G401.6 (cell line): ENCODE results near the gene NRGN.
"Not testable (repeated sequence)": the region's sequence is repeated elsewhere in the genome, so short reads cannot be mapped to it uniquely, and the experiment has no call there.

Experiments used
- FAIRE-seq: peaks from 2 replicates; lab custom pipeline; 2012; peaks lifted over from hg19 to GRCh38; lab: Jason Lieb, UNC

NRGN gene

DNA sequence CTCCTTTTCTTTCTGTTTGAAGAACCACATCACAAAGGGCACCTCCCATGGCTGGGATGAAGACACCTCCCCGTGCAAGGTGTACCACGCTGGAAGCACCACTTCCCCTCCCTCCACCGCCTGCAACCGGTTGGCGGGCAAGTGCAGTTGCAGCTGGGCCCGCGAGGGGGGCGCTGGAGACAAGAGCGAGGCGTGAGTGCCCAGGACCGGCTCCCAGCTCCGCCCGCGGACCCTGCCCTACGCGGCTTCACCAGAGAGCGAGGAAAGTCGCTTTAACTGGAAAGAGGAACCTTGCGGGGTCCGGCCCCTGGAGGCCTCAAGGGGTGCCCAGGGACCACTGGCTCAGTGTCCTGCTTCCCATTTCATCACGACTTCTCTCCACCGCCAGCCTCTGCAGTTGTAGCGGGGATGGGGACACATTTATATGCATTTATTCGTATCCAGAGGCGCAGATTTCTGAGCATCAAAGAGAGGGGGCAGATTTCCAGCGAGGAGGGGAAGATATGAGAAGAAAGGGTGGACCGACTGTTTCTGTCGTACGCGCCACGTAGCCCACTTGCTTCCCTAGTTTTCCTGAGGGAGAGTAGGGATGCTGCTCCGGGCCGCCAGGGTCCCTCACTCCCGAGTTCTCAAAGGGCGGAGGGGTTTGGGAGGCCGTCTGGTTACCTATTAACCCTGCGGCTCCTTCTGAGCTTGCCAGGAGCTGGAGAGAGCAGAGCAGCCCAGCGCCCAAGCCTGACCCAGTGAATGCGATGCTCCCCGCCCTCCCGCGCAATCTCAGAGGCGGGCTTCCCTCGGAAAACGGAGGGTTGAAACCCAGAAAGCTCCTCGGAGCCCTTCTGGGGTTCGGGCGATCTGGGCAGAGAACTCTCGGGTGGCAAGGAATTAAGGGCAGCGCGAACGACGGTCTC lies 18.9 kb downstream of the NRGN start:
- no peak for FAIRE-seq

DNA sequence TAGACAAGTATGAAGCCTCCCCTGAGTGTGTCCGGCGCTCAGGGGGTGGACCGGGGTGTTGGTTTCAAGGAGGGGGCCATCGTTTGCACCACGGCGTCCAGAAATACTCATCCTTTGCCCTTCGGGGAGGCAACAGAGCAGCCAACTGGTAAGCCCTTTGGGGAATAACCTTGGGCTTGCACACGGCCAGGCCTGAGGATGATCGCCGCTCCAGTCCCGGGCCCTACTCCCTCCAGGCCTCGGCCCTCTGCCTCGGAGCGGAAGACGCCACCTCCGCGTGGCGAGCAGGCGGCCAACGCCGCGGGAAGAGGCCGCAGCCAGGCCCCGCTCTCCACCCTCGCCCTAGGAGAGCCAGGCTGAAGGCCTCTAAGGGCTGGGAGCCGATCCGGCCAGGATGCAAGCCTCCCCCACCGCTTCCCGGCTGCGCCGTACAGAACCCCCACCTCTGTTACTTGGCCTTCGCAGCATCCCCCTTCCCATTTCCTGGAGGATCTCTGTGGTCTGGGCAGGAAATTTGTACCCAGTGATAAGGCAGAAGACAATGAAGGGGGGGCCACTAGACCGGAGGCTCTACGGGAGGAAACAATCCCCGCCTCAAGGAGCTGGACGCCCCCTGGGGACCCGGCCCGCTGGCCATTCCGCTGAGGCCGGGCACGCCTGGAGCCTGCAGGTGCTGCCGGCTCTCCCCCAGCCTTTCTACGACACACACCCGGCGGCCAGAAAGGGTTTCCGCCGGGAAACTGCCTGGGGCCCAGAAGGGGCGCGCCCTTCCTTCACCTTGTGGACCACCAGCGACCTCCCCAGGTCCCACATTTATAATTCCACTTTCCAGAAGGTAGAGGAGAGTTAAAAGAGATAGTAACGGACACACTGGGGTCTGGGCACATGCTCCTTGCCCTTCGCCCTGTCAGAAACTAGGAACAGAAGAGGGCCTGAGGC lies 19.8 kb downstream of the NRGN start:
- FAIRE-seq: no peak

DNA sequence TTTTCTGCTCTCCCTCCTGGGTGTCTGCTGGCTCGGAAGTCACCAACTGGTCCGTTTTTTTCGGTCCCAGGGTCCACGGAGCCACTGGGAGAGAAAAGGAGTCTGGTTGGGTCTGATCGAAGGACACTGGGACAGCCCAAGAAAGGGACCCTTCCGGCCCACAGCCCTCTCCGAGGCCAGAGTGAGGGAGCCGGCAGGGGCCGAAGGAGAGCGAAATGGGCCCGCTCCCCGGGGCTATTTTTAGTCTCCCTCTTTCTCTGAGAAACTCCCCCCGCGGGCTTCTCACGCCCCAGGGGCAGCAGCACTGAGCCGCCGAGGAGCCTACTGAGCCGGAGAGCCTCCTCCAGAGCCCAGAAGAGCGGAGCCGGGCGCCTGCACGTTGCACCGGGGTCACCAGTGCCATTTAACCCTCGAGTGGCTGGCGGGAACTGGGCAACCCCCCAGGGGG lies 20.5 kb downstream of the NRGN start:
- no peak for FAIRE-seq

DNA sequence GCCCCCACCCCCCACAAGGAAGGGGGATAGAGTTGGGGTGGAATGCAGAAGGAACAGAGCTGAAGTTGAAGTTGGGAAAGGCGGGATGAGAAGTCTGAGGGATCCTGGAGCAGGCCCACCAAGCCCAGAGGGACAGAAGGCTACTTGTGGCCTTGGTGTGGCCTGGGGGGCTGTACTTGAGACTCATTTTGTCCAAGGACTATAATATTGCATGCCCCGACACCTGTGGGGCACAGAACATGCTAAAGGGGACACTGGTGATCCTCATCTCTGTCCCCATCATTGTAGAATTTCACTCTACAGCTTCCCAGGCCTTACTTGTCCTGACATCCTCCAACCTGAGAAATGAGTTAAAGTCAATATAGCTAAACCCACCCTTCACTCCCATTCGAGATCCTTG lies 21.1 kb downstream of the NRGN start:
- no peak for FAIRE-seq

DNA sequence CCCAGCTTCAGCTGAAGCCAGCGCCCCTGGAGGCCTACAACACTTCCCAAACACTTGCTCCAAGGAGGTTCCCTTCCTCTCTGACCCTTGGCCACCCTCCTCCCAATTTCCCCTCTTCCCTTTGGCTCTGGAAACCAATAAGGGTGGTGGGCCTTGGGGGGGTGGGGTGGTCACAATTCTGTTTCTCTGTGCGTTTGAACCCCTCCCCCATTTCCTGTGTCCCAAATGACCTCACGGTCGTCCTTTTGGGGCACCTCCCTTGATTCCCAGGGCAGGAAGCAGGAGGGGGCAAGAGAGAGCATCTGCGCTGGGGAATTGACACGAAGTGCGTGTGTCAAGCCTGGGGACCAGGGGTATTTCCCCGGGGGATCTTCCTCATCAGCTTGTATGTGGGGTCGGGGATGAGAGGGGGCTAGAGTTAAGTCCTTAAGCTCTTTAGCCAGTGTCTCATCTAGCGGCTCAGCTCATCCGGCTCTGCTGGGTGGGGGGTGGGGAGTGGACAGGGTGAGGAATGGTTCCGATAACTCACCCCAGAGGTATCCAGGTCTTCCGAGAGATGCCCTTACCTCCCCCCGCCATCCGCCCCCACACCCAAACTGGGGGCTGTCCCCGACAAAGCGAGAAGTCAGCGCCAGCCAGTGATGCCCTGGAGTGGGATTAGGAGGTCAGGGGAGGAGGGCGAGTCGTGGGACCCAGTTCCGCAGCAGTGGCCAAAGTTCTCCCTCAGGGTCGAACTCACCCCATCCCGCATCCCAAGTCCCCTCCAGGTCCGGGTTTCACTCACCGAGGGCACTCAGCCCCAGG lies 21.8 kb downstream of the NRGN start:
- no peak for FAIRE-seq

DNA sequence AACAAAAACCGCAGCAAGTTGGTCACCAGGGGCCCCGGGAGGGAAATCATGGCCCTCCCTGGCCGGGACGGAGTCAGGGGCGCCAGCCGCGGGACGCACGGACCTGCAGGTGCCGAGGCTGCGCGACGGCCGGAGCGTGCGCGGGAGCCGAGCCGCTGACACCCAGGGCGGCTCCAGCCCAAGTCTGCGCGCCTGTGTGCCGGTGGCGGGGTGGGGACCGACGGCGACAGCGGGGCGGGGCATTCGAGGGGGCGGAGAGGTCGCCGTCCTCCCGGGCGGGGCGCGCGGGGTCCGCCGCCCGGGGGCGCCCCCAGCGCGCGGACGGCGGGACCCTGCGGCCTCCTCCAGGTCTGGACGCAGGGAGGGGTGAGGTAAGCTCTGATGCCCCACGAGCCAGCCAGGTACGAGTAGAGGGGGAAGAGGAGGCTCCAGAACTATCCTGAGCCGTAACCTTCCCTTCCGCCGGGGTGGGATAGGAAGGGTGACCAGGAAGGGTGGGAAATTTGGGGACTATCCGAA lies 22.4 kb downstream of the NRGN start, which contains the start of gene ESAM:
TSS of gene ESAM (minus strand) at position 186 of the 519 bp plus-strand sequence. CDS start at position 50, 136 bp downstream.
- FAIRE-seq: no peak

DNA sequence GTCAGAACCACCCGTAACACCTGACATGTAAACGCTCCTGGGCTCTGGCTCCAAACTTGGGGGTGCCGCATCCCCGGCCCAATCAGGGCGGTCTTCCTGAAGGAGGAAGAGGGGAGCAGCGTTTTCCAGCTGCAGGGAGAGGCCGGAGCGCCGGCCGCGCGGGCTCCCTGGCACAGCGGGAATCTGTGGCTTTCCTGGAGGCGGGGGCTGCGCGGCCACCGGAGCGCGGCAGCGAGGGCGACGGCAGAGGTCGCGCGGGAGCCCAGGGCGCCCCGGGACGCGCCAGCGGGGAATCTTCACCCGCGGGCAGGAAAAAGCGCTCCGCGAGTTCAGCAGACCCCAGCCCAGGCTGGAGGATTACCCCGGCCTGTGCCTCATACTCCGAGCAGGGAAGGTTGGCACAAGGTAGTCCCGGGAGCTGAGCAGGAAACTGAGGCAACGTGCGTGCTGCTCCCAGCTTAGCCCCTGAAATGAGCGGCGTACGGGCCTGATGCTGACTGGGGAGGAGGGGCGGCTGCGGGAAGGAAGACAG lies 22.9 kb downstream of the NRGN start:
- FAIRE-seq: no peak

DNA sequence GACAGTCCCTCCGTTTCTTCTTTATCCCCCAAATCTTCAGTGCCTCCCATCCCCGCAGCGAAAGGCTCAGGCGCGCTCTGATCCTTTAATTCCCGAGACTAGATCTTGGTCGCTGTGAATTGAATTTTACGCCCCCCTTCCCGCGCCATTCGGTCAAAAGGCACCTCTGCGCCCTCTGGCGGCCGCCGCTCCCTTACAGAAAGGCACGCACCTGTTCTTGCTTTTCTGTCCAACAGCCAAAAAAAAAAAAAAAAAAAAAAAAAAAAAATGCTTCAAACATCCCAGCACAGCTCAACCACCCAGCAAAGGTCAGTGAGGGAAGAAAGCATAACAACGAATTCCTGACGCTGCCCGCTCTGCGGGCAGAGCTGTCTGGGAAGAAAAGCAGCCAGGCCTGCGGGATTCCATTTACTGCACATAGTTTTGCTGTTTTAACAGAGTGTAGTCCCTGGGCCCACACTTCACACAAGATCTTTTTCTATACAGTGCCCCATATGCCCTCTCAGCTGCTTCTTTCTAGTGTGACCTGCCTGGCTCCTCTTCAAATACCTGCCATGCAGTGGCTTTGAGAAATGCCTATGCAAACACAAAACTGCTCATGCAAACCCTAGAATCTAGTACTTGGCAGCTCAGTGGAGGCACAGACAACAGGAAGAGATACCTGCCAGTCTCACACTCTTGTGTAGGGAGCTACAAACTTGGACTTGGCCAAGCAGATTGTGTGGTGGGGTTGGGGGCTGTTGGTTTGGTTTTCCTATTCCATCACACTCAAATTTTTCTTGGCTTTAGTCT lies 23.6 kb downstream of the NRGN start:
- FAIRE-seq: peak; percentile 46

DNA sequence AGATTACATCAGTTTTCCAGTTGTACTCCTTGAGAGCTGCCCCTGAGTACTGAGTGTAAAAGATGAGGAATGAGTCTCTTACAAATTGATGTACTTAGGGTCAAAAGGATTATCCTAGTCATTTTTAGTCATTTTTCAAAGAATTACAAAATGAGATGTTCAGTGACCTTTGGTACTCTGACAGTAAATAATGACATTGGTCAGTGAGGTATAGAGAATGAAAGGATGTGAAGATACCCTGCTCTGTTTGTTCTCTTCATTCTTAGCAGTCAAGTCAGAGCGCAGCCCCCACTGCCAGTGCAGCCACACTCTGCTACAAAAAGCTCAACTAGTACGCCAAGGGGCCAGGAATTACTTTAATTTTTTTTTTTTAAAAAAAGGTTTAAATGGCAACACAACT lies 26.4 kb downstream of the NRGN start:
- FAIRE-seq: no peak

DNA sequence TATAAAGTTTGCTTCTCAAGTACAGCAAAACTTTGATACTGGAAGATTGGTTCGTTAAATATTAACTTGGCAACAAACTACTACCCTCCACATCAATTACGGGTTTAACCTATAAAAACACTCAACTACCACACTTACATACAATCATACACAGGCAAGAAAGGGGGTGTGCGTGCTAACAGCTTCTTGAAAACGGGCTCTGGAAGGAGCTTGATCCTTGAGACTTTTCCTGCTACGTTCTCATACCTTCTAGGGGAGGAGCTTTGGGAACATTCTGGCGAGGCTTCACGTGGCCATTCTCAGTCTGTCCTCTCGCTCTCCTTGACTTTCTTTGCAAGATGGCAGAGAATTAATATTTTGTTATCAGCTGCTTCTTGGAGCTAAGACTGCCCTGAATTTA lies 29.2 kb downstream of the NRGN start:
- no peak for FAIRE-seq

DNA sequence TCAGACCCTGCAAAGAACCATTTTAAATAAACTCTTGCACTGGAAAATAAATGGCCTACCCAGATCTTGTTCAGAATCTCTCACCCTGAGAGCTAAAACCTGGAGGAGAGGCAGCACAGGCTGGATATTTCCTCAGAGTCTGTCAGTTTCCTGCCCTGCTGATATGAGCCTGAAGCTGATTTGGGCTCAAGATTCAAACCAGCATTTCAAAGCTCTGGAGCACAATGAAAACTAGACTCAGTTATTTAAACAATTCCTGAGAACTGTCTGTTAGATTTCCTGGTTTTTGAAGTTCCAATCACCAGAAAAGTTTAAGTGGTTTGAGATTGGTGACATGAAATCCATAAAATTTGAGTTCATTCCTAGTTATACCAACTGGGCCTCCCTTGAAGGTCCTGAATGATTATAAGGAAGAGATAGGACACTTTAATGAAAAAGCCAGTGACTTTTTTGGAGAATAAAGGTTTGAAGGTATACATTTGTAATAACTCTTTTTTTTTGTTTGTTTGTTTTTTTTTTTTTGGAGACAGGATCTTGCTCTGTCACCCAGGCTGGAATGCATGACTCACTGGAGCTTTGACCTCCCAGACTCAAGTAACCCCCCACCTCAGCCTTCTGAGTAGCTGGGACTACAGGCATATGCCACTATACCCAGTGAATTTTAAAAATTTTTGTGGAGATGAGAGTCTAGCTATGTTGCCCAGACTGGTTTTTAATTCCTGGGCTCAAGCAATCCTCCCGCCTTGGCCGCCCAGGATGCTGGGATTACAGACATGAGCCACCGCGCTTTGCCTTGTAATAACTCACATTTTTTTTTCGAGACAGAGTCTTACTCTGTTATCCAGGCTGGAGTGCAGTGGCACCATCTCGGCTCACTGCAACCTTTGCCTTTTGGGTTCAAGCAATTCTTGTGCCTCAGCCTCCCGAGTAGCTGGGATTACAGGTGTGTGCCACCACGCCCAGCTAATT lies 30.3 kb downstream of the NRGN start:
- FAIRE-seq: no peak

DNA sequence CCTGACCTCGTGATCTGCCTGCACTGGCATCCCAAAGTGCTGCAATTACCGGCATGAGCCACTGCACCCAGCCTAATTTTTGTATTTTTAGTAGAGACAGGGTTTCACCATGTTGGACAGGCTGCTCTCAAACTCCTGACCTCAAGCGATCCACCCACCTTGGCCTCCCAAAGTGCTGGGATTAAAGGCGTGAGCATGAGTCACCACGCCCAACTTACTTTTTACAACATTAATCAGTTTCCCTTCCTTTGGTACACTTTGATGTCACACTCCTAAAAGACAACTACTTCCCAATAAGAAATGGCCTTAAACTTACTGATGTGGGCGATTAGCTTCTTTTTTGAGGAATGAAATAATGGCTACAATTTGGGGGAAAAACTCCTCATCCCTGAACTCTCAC lies 31.2 kb downstream of the NRGN start:
- not testable (repeated sequence) for FAIRE-seq

DNA sequence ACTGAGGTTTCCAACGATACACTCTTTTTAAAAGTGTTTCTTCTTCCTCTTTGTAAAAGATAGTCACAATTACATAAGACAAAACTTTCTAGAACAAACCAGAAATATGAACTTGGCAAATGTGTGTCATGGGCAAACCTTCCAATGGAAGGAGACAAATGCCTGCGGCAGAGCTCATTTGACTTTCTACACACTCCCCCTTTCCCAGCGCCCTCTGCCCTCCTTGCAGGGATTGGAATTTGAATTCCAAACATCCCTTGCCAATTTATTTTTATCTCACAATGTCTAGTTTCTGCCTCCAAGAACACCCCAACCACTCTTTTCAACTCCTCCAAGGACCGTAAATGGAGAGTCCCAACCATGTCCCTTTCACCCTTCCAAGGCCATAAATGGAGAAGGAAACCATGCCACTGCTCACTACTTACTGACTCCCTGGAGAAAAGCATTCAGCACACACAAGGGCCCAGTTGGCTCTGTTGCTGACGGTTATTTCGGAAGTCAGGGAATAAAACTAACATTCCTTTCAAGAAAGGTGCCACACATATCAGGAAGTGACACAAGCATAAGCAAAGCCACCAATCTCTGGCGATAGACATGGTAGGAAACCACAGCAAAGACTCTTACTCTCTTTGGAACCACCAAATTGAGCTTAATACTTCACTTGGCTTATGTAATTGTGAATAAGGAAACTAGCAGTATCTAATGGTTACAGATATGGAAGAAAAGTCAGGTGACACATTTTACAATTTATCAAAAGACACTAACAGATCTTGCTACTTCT lies 37.3 kb downstream of the NRGN start:
- FAIRE-seq: no peak

DNA sequence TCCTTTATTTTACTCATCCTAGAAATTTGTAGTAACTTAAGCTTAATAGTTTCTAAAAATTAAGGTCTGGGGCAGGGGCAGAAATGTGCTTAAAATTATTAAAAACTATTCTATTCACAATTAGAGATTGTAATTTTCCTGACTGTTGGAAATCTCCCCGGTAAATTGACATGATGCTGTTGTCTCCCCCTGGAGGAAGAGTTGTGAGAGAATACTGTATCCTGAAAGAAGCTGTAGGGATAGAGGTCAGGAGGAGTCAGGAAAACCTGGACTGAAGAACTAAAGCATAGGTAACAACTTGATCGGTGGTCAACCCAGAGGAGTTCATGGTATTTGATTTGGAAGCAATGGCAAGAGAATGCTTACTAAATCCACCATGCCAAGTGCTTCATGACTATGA lies 38.5 kb downstream of the NRGN start:
- no peak for FAIRE-seq

DNA sequence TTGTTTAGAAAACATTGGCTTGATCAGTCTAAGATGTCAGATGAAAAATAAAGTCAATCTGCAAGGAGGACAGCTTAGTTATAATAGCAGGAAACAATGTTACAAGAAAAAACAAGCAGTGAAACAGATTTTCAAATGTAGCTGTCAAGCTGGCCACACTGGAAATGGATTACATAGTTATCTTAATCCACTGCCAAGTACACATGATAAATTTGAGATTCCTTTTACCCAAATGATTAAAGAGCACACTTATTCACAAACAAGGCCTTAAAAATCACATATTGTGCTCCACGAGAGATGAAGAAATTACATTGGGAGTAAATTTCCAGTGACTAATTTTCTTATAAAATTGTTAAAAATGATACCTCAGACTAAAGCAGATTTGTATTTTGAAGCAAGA lies 39.8 kb downstream of the NRGN start:
- FAIRE-seq: no peak

DNA sequence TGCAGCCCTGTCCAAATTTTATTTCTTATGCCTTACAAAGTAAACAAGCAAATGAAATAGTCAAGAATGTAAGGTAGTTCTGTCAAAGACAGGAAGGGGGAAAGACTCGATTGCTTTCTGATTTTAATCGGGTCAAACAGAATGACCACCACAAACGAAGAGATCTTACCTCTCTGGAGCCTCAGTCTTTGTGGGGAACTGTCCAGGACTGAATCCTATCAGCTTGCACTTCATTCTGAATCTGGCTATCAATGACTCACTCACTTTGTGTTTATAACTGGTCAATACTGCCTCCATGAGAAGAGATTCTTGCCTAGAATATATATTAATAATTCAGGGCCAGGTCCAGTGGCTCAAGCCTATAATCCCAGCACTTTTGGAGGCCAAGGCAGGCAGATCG lies 43.3 kb downstream of the NRGN start:
- no peak for FAIRE-seq

DNA sequence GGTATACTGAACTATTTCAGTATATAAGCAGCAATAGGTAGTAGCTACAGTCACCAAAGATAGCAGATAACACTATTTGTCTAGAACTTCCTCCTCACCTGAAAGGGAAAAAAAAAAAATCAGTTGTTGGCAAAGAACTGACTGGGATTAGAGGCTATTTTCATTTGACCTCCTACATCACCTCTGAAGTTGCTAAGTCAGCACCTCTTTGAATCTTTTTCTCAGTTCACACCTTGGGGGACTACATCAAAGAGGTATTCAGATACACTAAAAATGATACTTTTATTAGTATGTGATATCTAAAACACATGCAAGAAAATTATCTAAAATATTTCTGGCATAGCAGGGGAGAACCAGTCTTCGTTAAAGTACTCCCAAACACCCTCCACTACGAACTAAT lies 44.3 kb downstream of the NRGN start:
- FAIRE-seq: no peak

DNA sequence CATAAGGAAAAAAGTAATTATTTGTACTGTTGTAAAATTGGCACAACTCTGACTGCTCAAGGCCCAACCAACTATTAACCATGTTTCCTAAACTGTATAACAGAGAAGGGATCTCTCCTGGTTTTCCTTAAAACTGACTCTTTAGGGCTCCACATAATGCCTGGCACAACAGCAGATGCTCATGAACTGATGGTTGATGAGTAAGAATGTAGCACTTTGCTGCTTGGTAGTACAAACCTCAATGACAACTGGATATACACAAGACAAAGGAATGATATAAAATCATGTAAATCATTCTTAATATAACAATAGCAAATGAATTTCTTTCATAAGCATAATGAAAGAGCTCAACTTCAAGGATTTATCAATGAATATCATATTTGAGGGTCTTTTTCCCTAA lies 48.8 kb downstream of the NRGN start:
- FAIRE-seq: peak; percentile 31
